Ishikawa (cell line): ENCODE results near the gene ASB4.

Experiments used
- CEBPB ChIP-seq: IDR thresholded peaks from 2 replicates; pipeline ENCODE4 v1.6.1; 2012
- EP300 ChIP-seq: IDR thresholded peaks from 2 replicates; pipeline ENCODE4 v1.6.1; 2012; ENCODE audit warnings: borderline replicate concordance
- NFIC ChIP-seq: IDR thresholded peaks from 2 replicates; pipeline ENCODE4 v1.6.1; 2012
- TCF12 ChIP-seq: IDR thresholded peaks from 2 replicates; pipeline ENCODE4 v1.6.1; 2012; ENCODE audit warnings: low read depth
- TEAD4 ChIP-seq: IDR thresholded peaks from 2 replicates; pipeline ENCODE4 v1.6.1; 2012
- YY1 ChIP-seq: IDR thresholded peaks from 2 replicates; pipeline ENCODE4 v1.6.1; 2012; ENCODE audit warnings: low read depth
- TF ChIP-seq, protein P1 (sequence below): IDR thresholded peaks from 2 replicates; pipeline ENCODE4 v1.6.1; 2012
- TF ChIP-seq, protein P2 (sequence below): IDR thresholded peaks from 2 replicates; pipeline ENCODE4 v1.6.1; 2012; ENCODE audit warnings: low read depth, mild to moderate bottlenecking

DNA sequence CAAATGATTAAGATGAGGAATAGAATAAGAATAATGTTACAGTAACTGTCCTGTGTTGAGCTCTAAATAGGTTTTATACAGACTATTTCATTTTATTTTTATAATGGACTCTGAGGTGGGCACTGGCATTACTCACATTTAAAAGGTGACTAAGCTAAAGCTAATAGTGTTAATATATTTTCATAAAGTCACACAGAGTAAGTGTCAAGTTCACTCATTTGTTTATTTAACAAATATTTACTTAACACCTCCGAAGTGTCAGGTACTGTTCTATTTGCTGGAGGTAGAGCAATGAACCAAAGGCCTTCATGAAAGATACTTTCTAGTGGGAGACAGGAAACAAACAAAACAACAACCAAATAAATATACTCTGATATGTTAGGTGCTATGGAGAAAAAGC lies 44.0 kb downstream of the ASB4 start:
- TF ChIP-seq EP300, result no peak
- no peak for TF ChIP-seq NFIC
- no peak for TF ChIP-seq CEBPB
- TF ChIP-seq TEAD4, result no peak
- TF ChIP-seq, protein P1, sequence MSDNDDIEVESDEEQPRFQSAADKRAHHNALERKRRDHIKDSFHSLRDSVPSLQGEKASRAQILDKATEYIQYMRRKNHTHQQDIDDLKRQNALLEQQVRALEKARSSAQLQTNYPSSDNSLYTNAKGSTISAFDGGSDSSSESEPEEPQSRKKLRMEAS, result no peak
- TF ChIP-seq, protein P2, sequence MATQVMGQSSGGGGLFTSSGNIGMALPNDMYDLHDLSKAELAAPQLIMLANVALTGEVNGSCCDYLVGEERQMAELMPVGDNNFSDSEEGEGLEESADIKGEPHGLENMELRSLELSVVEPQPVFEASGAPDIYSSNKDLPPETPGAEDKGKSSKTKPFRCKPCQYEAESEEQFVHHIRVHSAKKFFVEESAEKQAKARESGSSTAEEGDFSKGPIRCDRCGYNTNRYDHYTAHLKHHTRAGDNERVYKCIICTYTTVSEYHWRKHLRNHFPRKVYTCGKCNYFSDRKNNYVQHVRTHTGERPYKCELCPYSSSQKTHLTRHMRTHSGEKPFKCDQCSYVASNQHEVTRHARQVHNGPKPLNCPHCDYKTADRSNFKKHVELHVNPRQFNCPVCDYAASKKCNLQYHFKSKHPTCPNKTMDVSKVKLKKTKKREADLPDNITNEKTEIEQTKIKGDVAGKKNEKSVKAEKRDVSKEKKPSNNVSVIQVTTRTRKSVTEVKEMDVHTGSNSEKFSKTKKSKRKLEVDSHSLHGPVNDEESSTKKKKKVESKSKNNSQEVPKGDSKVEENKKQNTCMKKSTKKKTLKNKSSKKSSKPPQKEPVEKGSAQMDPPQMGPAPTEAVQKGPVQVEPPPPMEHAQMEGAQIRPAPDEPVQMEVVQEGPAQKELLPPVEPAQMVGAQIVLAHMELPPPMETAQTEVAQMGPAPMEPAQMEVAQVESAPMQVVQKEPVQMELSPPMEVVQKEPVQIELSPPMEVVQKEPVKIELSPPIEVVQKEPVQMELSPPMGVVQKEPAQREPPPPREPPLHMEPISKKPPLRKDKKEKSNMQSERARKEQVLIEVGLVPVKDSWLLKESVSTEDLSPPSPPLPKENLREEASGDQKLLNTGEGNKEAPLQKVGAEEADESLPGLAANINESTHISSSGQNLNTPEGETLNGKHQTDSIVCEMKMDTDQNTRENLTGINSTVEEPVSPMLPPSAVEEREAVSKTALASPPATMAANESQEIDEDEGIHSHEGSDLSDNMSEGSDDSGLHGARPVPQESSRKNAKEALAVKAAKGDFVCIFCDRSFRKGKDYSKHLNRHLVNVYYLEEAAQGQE, result no peak
- TF ChIP-seq YY1, result no peak
- TF ChIP-seq TCF12, result no peak
